Ovary (tissue), 3 donors: ENCODE data around the gene NELL1.

Source experiments
- POLR2A ChIP-seq: fragments of 450-650 bp; IDR thresholded peaks from one replicate; pipeline ENCODE4 v1.6.1; 2017; ENCODE audit warnings: antibody characterized with exemption, mild to moderate bottlenecking, moderate library complexity
- TF ChIP-seq, protein P1 (sequence below), 3 donors: fragments of 450-650 bp in 2 of 3; fragments of 200-600 bp in 1 of 3; IDR thresholded peaks; one replicate each; pipeline versions ENCODE4 v1.5.1 to v1.8.0; 2016 to 2022; ENCODE audit warnings: antibody characterized with exemption in 3 of 3, mild to moderate bottlenecking in 1 of 3
- donor health status: DM: no; HTN: no; CAD: no.

DNA sequence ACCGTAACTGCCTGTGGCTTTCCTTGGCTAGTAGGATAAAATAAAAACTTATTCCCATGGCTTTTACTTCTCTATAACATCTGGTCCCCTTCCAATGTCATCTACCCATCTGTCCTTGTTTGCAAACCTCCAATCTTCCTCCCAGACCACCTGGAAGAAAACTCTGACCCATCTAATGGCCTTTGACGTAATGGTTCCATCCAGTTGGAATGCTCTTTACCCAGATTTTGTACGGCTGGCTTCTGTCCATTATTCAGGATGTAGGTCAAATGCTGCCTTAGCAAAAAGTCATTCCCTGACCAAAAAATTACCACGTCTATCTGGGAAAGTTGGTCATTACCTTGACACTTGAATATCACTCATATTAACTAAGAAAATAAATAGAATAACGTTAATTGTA is 945.6 kb downstream of the NELL1 start:
- TF ChIP-seq, protein P1, sequence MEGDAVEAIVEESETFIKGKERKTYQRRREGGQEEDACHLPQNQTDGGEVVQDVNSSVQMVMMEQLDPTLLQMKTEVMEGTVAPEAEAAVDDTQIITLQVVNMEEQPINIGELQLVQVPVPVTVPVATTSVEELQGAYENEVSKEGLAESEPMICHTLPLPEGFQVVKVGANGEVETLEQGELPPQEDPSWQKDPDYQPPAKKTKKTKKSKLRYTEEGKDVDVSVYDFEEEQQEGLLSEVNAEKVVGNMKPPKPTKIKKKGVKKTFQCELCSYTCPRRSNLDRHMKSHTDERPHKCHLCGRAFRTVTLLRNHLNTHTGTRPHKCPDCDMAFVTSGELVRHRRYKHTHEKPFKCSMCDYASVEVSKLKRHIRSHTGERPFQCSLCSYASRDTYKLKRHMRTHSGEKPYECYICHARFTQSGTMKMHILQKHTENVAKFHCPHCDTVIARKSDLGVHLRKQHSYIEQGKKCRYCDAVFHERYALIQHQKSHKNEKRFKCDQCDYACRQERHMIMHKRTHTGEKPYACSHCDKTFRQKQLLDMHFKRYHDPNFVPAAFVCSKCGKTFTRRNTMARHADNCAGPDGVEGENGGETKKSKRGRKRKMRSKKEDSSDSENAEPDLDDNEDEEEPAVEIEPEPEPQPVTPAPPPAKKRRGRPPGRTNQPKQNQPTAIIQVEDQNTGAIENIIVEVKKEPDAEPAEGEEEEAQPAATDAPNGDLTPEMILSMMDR (IDR thresholded peaks at IDR 0.05) = no peak
- no peak for TF ChIP-seq POLR2A
